ENCODE data around the gene ANKRD1.

ANKRD1 gene

DNA sequence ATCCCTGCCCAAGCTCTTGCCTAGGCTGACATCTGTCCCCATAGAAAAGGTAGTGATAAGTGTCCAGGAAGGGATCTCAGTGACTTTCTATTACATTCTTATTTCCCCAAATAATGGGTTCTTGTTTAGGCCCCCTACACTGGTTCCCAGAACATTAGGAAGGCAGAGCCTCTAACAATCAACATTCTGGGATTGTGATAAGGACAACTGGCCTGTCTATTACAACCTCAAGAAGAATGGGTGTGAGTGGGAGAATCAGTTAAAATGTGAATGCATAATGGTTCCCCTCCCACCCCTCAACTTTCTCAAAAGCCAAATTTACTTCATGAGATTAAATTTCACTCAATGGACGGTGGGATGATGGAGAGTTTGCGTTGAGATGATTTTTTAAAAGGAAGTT lies 6.4 kb upstream of the ANKRD1 start:
- Mint-ChIP-seq H3K36me3 (no peaks in the 10 kb centered on the region), H3K4me1 (no peaks in the 10 kb centered on the region), H3K9me3 (no peaks in the 10 kb centered on the region), H3K4me3 (no peak overlapping the region), H3K27ac (no peak overlapping the region), H3K27me3 (peaks cover 31% of the 10 kb centered on the region)
- CTCF ChIA-PET = no interaction called here
- DNase-seq = no peak

- no peak overlapping the region for H3K27ac Mint-ChIP-seq
- CTCF ChIA-PET = interaction anchor here (0.6 kb wide), 1 partner anchor 468 kb away, joined by 3 read pairs; no protein-coding TSS in a partner anchor
- DNase-seq = no peak
- no peaks in the 10 kb centered on the region for H3K36me3 Mint-ChIP-seq
- H3K27me3 Mint-ChIP-seq = peaks cover 24% of the 10 kb centered on the region
- H3K9me3 Mint-ChIP-seq = no peaks in the 10 kb centered on the region
- no peak overlapping the region for H3K4me3 Mint-ChIP-seq
- H3K4me1 Mint-ChIP-seq = no peaks in the 10 kb centered on the region
Observed at GRCh38 chr10:90925079-90926029, 4.5 kb upstream of the ANKRD1 start.

DNA sequence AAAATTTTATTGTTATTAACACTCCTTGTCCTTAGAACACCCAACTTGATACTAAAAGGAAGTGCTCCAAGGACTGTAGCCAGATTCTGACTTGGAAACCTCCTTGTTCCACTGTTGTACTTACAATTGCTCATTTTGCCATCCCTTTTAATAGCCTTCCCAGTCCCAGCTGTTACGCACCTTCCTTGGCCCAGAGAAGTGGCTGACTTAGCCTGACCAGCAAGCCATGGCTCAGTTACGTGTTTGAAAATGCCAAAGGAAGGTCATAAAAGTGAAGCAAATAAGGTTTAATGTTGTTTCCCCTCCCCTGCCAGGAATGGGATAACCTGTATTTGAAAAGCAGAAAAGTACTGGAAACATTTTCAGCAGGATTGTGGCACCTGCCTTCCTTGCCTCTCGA lies 3.7 kb upstream of the ANKRD1 start:
- peaks cover 25% of the 10 kb centered on the region for H3K27me3 Mint-ChIP-seq
- no peak overlapping the region for H3K27ac Mint-ChIP-seq
- no peaks in the 10 kb centered on the region for H3K36me3 Mint-ChIP-seq
- CTCF ChIA-PET = no interaction called here
- no peaks in the 10 kb centered on the region for H3K4me1 Mint-ChIP-seq
- H3K4me3 Mint-ChIP-seq = no peak overlapping the region
- no peak for DNase-seq
- H3K9me3 Mint-ChIP-seq = no peaks in the 10 kb centered on the region

GRCh38 chr10:90923111-90923731 lies 2.3 kb upstream of the ANKRD1 start:
- Mint-ChIP-seq H3K27ac (no peak overlapping the region), H3K9me3 (no peaks in the 10 kb centered on the region), H3K27me3 (peaks cover 25% of the 10 kb centered on the region), H3K4me1 (no peaks in the 10 kb centered on the region), H3K36me3 (no peaks in the 10 kb centered on the region), H3K4me3 (no peak overlapping the region)
- CTCF ChIA-PET = no interaction called here
- no peak for DNase-seq

DNA sequence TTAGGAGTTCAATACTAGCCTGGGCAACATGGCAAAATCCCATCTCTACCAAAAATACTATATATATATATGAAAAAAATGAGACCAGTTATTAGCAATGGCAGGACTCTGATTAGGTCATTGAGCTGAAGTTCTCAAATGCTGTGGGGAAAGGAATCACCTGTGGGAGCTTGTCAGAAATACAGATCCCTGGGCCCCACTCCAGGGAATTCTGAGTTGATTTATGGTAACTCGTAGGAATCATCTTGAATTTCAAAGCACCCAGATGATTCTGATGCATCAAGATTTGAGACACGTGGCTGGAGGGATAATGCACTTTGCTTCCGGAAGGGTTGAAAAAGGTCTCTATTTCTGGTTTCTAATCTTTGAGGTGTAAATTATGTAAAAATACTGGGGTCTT lies 1.0 kb upstream of the ANKRD1 start:
- Mint-ChIP-seq H3K4me1 (no peaks in the 10 kb centered on the region), H3K27ac (no peak overlapping the region), H3K27me3 (peaks cover 25% of the 10 kb centered on the region), H3K9me3 (no peaks in the 10 kb centered on the region), H3K4me3 (no peak overlapping the region), H3K36me3 (no peaks in the 10 kb centered on the region)
- DNase-seq = no peak
- CTCF ChIA-PET = interaction anchor here (1.1 kb wide), 1 partner anchor 9 kb away, joined by 3 read pairs; no protein-coding TSS in a partner anchor

DNA sequence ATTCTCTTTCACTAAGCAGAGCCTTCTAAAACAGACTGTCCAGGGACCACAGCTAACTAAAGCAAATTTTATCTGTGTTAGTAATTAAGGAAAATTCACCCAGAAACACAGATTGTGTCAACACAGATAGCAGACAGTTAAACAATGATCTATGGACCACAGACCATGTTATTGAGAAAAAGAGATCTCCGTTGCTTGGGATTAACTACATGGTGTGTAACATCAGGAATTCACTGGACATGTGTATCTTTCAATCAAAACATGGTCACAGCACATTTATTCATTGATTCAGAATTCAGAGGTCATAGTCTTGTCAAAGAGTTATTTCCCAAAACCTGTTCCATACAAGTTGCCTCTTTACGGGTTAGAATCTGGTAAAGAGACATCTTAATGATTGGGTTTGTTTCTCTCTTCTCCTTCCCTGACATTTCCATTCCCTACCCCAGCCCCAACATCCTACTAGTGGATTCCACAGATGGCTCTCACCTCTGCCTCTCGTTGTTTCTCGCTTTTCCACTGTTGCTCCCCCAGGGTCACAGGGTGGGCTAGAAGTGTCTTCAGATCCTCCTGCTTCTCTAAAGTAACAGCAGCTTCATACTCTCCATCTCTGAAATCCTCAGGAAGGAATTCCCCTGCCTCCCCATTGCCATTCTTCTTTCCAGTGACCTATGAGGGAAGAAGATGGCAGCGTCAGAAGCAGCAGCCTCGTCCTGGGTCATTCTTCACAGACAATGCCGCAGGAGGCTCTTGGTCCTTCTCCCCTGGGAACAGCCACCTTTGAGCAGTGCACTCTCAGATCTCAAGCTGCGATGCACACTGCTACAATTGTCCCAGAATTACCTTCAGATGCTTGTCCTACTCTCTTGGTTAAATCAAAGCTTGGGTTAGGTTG lies 958 bp downstream of the ANKRD1 start:
- Mint-ChIP-seq H3K36me3 (no peaks in the 10 kb centered on the region), H3K27ac (no peak overlapping the region), H3K4me1 (no peaks in the 10 kb centered on the region), H3K27me3 (peaks cover 30% of the 10 kb centered on the region), H3K4me3 (no peak overlapping the region), H3K9me3 (no peaks in the 10 kb centered on the region)
- no peak for DNase-seq
- CTCF ChIA-PET = no interaction called here

DNA sequence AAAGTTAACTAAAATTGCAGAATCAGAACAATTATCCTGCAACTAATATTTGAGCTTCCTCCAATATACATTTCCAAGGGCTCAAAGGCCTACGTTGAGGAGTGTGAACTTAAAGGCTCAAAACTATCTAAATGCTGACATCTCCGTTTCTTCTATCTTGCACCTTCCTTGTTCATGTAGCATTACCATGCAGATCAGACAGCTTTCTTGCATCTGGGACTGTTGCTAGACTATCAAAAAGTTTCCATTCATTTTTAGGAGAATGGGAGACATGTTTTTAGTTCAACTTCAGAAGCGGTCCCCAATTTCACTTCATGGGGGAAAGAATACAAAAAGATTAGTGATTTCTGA lies 2.9 kb downstream of the ANKRD1 start:
- Mint-ChIP-seq H3K36me3 (no peaks in the 10 kb centered on the region), H3K9me3 (no peaks in the 10 kb centered on the region), H3K27ac (no peak overlapping the region), H3K4me3 (no peak overlapping the region), H3K27me3 (peaks cover 25% of the 10 kb centered on the region), H3K4me1 (no peaks in the 10 kb centered on the region)
- no peak for DNase-seq
- CTCF ChIA-PET = interaction anchor here (1.0 to 1.1 kb wide), 2 partner anchors 52 to 88 kb away, joined by 4 to 6 read pairs; no protein-coding TSS in a partner anchor

DNA sequence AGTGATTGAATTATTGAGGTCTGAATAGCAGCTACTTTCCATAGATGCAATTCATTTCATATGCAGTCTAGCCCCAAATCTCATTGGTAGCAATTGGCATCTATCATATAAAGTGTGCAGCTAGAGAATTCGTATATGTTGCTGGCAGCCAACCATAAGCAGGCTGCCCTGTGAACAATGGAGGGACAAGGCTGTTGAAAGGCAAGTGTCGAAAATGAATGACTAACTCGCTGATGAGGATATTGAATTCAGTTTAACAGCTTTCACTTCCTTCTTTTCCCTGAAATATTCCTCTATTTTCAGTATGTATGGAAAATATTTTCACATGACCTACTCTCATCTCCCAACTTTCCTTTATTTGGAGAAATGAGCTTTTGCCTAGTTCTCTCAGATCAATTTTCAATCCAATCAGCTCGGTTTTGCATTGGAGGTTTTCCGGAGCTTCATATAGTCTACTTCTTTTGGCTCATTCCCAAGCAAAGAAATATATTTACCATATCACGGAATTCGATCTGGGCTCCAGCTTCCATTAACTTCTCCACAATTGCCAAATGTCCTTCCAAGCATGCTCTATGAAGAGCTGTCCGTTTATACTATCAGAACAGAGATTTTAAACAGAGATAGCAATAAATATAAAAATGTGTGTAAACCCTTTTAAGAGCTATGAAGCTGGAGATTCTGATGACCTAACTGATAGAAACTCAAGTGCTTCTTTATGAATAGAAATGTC lies 3.5 kb downstream of the ANKRD1 start:
- Mint-ChIP-seq H3K4me1 (no peaks in the 10 kb centered on the region), H3K27ac (no peak overlapping the region), H3K4me3 (no peak overlapping the region), H3K27me3 (peaks cover 20% of the 10 kb centered on the region), H3K9me3 (no peaks in the 10 kb centered on the region), H3K36me3 (no peaks in the 10 kb centered on the region)
- CTCF ChIA-PET = interaction anchor here (1.0 to 1.1 kb wide), 2 partner anchors 53 to 88 kb away, joined by 4 to 6 read pairs; no protein-coding TSS in a partner anchor
- no peak for DNase-seq

DNA sequence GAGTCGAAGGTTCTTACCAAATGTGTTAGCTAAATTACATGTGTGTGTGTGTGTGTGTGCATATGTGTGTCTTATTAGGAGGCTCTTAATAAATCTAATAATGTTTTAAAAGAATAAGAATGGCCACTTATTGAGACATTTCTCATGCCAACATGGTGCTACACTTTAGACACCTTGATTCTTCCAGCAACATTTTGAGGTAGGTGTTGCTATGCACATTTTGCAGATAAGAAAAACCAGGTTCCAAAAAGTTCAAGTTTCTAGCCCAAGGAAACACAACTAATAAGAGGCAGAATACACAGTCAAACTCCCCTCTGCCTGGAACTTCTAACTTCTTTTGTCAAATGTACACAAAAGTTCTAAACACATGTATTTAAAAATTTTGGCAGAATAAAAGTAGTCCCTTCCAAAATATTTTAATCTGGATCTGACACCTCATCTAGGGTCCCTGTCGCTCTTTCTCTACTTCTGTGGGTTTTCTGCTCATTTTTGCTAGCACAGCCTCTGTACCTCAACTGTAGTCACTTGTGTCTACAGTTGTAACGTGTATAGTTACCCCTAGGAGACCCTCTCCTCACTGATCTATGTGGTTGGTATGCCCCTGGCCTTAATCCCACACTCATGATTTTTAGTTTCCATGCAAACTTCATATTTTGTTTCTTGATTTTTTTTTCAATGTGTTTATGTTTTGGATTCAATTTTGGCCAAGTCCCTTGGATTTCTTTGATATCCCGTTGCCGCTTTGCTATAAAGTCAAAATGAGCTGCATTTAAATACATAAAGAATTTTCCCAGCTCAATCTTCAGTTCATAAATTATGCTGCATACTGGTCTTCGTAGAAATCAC lies 4.3 kb downstream of the ANKRD1 start:
- DNase-seq = no peak
- H3K27ac Mint-ChIP-seq = no peak overlapping the region
- H3K4me1 Mint-ChIP-seq = peaks cover 2% of the 10 kb centered on the region
- no peaks in the 10 kb centered on the region for H3K36me3 Mint-ChIP-seq
- CTCF ChIA-PET = interaction anchor here (0.5 to 1.1 kb wide), 3 partner anchors 53 to 778 kb away, joined by 3 to 6 read pairs (median 4); no protein-coding TSS in a partner anchor
- H3K27me3 Mint-ChIP-seq = peaks cover 13% of the 10 kb centered on the region
- no peaks in the 10 kb centered on the region for H3K9me3 Mint-ChIP-seq
- no peak overlapping the region for H3K4me3 Mint-ChIP-seq

DNA sequence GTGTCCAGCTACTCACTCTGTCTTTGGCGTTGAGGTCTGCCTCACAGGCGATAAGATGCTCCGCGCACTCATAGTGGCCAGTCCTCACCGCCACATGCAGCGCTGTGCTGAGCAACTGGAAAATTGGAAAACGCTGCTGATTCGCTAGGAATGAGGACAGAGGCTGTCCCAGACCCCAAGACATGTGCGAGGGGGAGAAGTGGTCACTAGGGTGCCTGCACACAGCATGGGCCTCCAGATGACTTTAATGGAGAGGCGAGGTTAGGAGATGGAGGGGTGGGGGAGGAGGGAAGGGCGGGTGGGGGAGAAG lies 5.2 kb downstream of the ANKRD1 start:
- Mint-ChIP-seq H3K27ac (no peak overlapping the region), H3K27me3 (peaks cover 13% of the 10 kb centered on the region), H3K9me3 (no peaks in the 10 kb centered on the region), H3K4me1 (peaks cover 2% of the 10 kb centered on the region), H3K4me3 (no peak overlapping the region), H3K36me3 (no peaks in the 10 kb centered on the region)
- DNase-seq = no peak
- CTCF ChIA-PET = interaction anchor here (0.5 to 1.9 kb wide), 2 partner anchors 335 to 779 kb away, joined by 3 to 6 read pairs; no protein-coding TSS in a partner anchor

- CTCF ChIA-PET = interaction anchor here (1.9 kb wide), 1 partner anchor 336 kb away, joined by 6 read pairs; no protein-coding TSS in a partner anchor
- H3K36me3 Mint-ChIP-seq = no peaks in the 10 kb centered on the region
- no peak overlapping the region for H3K27ac Mint-ChIP-seq
- H3K27me3 Mint-ChIP-seq = peaks cover 12% of the 10 kb centered on the region
- H3K4me3 Mint-ChIP-seq = no peak overlapping the region
- no peak for DNase-seq
- H3K9me3 Mint-ChIP-seq = no peaks in the 10 kb centered on the region
- H3K4me1 Mint-ChIP-seq = peaks cover 2% of the 10 kb centered on the region
Observed at GRCh38 chr10:90914992-90915765, 5.7 kb downstream of the ANKRD1 start.

DNA sequence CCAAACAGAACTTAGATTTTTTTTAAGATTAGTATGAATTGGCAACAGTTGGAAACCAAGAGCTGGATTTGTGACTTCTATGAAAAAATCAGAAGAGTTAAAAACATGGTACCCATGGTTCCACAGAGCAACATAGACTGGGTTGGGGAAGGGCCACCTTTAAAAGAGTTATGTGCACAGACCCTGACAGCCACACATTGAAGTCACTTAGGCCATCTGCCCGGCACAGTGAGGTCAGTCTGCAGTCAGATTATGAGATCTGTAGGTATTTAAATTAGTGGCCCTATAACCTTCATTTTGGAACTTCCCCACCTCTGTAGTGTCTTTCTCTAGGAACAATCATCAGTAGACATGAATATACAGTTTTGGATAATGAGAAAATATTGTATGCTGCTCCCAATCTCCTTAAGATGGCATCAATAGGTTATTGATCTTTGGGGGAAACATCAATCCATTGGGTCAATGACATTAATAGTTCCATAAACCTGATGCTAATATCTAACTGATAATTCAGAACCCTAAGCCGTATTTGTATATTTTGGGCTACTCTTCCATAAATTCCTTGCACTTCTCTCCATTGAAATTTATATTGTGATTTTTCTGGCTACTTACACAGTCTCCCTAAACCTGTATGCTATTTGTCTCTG lies 7.0 kb downstream of the ANKRD1 start:
- Mint-ChIP-seq H3K4me1 (peaks cover 6% of the 10 kb centered on the region), H3K9me3 (no peaks in the 10 kb centered on the region), H3K27ac (no peak overlapping the region), H3K27me3 (peaks cover 5% of the 10 kb centered on the region), H3K4me3 (no peak overlapping the region), H3K36me3 (no peaks in the 10 kb centered on the region)
- DNase-seq = no peak
- CTCF ChIA-PET = interaction anchor here (1.2 to 4.5 kb wide), 4 partner anchors 8 to 337 kb away, joined by 3 to 49 read pairs (median 8); no protein-coding TSS in a partner anchor

Measured in activated naive CD4-positive, alpha-beta T cell treated with anti-CD3 and anti-CD28 coated beads, Interleukin-2, amount 10 ng/mL, durations not matched to agents 7 days and 5 days (primary cell).